OCI-LY7 (cell line): Measurements from ENCODE around the gene GPR31.

Experiments used
- CTCF ChIP-seq: fragments of 200-600 bp; sonication (generic); conservative IDR thresholded peaks from 2 replicates; pipeline ENCODE4 v1.5.1; 2014; ENCODE audit warnings: mild to moderate bottlenecking, antibody characterized with exemption, low read length, moderate library complexity, mixed read lengths
- EZH2phosphoT487 ChIP-seq: fragments of 200-600 bp; sonication (generic); IDR thresholded peaks from 2 replicates; pipeline ENCODE4 v1.6.1; 2018; ENCODE audit warnings: low read depth, borderline replicate concordance, mild to moderate bottlenecking, mixed run types, antibody characterized with exemption, low read length, moderate library complexity, mixed read lengths

- TF ChIP-seq CTCF (no peak), EZH2phosphoT487 (no peak)
Measured at GRCh38 chr6:167161851-167162467, 4.2 kb upstream of the GPR31 start.
